Purkinje cell (primary cell): Measurements from ENCODE around the gene EIF4ENIF1. TPM values are rescaled to one million over a fixed set of nuclear protein-coding genes. Genes with fewer than 3 reads are reported as not detected.

Experiments used
- polyA plus RNA-seq: library from polyadenylated mRNA; unstranded; fragments of >200 nt; fragmentation: Nextera tagmentation; gene quantifications from 2 replicates; pipeline ENCODE4 v1.2.1, GENCODE V29; 2014

The EIF4ENIF1 gene
- 12.3 and 16.2 TPM in 2 replicates for polyA plus RNA-seq

DNA sequence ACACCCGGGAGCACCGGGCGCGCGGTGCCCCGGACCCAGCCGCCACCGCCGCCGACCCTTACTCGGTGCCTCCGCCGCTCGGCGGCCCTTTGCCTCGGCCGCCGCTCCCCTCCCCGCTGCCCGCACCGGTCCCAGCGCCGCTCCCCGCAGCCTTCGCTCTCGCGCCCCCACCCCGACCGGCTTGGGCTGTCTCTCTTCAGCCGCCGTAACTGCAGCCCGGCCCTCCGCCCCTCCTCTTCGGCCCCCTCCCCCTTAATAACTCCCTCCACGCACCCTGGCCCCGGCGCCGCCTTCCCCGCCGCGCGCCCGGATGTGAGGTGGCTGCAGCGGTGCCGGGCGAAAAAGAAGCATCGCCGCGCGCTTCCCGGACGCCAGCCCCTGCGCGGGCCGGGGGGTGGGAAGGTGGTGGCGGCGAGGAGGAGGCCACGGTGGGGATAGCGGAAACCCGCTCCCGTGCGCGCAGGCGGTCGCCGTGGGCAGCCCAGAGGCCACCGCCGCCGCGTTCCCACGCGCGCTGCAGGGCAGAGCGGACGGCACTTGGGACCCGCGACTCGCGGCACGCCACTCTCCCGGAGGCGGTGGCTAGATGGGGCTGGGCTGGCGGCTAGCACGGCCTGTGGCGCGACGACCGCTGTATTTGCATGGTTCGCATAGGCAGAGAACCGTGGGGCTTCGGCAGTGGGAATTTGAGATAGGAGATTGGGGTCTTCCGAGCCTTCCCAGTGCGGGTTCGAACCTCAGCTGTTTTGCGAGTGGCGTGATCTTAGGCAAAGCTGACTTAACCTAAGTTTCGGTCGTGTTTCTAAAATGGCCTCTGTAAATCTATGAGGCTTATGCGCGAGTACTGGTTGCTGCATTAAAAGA, at the start of gene EIF4ENIF1:
Gene EIF4ENIF1, minus strand, starts transcription at position 211 of the 864 bp plus-strand sequence. CDS start 1,124 bp downstream, outside the sequence.

GRCh38 chr22:31496007-31496734, 6.5 kb upstream of the EIF4ENIF1 start, which contains the start of gene SFI1:
Gene SFI1, plus strand, starts transcription at chr22:31496536. Its CDS starts 11,749 bp downstream, at chr22:31508285.

GRCh38 chr22:31399211-31400022, 90.2 kb downstream of the EIF4ENIF1 start, which contains the start of gene DRG1:
Gene DRG1, plus strand, starts transcription at chr22:31399604. Its CDS starts 80 bp downstream, at chr22:31399684.

Other genes starting within 250 kb of the EIF4ENIF1 start
- 1.6 and 2.7 TPM in 2 replicates for gene PIK3IP1, start 197.4 kb downstream of the EIF4ENIF1 start, polyA plus RNA-seq
- 3.3 and 4.7 TPM in 2 replicates for gene PATZ1, start 143.5 kb downstream of the EIF4ENIF1 start, polyA plus RNA-seq
- gene DRG1, start 90.2 kb downstream of the EIF4ENIF1 start, polyA plus RNA-seq = 135 and 151 TPM in 2 replicates
- 2.9 and 4.0 TPM in 2 replicates for gene SFI1, start 6.7 kb upstream of the EIF4ENIF1 start, polyA plus RNA-seq
- gene PISD, start 172.4 kb upstream of the EIF4ENIF1 start, polyA plus RNA-seq = 19.7 and 24.9 TPM in 2 replicates